BE2C (cell line): Measurements from ENCODE around the gene USP10.

ENCODE experiments used
- DNase-seq: peaks from one replicate; pipeline ENCODE4 v3.0.0-alpha.2; 2020
- H3K27me3 ChIP-seq: fragments of 250-450 bp; sonication (Bioruptor Pico); 2 replicates; pipeline ENCODE4 v1.5.1; 2020; ENCODE audit warnings: mild to moderate bottlenecking
- H3K36me3 ChIP-seq: fragments of 250-450 bp; sonication (Bioruptor Pico); 2 replicates; pipeline ENCODE4 v1.5.1; 2020; ENCODE audit warnings: mild to moderate bottlenecking
- H3K4me1 ChIP-seq: fragments of 250-450 bp; sonication (Bioruptor Pico); 2 replicates; pipeline ENCODE4 v1.5.1; 2020
- H3K4me3 ChIP-seq: 2 replicates; pipeline ENCODE4 v1.5.1; 2011; ENCODE audit warnings: low read depth, low read length
- H3K9me3 ChIP-seq: fragments of 250-450 bp; sonication (Bioruptor Pico); 2 replicates; pipeline ENCODE4 v1.5.1; 2020
- CTCF ChIP-seq: IDR thresholded peaks from 2 replicates; pipeline ENCODE4 v1.5.1; 2012; ENCODE audit warnings: mild to moderate bottlenecking, low read depth, low read length

USP10 gene

GRCh38 chr16:84656649-84657048 lies 43.2 kb upstream of the USP10 start:
- no peak for DNase-seq
- Histone ChIP-seq H3K27me3 (no peaks in the 10 kb centered on the region), H3K4me1 (no peaks in the 10 kb centered on the region), H3K4me3 (no peak overlapping the region), H3K36me3 (peaks cover 3% of the 10 kb centered on the region; the same call in 1 of the 2 replicates), H3K9me3 (no peaks in the 10 kb centered on the region)
- TF ChIP-seq CTCF = no peak

GRCh38 chr16:84657229-84657837 lies 42.5 kb upstream of the USP10 start:
- H3K27me3 ChIP-seq = no peaks in the 10 kb centered on the region
- no peak for DNase-seq
- H3K9me3 ChIP-seq = no peaks in the 10 kb centered on the region
- peaks cover 3% of the 10 kb centered on the region; the same call in 1 of the 2 replicates for H3K36me3 ChIP-seq
- H3K4me1 ChIP-seq = no peaks in the 10 kb centered on the region
- TF ChIP-seq CTCF = no peak
- H3K4me3 ChIP-seq = no peak overlapping the region

- H3K4me3 ChIP-seq = no peak overlapping the region
- no peak for DNase-seq
- no peaks in the 10 kb centered on the region for H3K27me3 ChIP-seq
- no peaks in the 10 kb centered on the region for H3K9me3 ChIP-seq
- H3K4me1 ChIP-seq = no peaks in the 10 kb centered on the region
- H3K36me3 ChIP-seq = peaks cover 3% of the 10 kb centered on the region; the same call in 1 of the 2 replicates
- no peak for TF ChIP-seq CTCF
Measured at GRCh38 chr16:84658690-84659089, 41.1 kb upstream of the USP10 start.

GRCh38 chr16:84659656-84660300 lies 40.0 kb upstream of the USP10 start:
- no peak for DNase-seq
- TF ChIP-seq CTCF = no peak
- Histone ChIP-seq H3K4me1 (no peaks in the 10 kb centered on the region), H3K36me3 (peaks cover 3% of the 10 kb centered on the region; the same call in 1 of the 2 replicates), H3K27me3 (no peaks in the 10 kb centered on the region), H3K4me3 (no peak overlapping the region), H3K9me3 (no peaks in the 10 kb centered on the region)

GRCh38 chr16:84660973-84661372 lies 38.8 kb upstream of the USP10 start:
- peaks cover 3% of the 10 kb centered on the region; the same call in 1 of the 2 replicates for H3K36me3 ChIP-seq
- TF ChIP-seq CTCF = no peak

GRCh38 chr16:84661418-84662060 lies 38.3 kb upstream of the USP10 start:
- H3K4me1 ChIP-seq = no peaks in the 10 kb centered on the region

More at GRCh38 chr16:84660973-84661372, 38.8 kb upstream of the USP10 start:
- H3K4me1 ChIP-seq = no peaks in the 10 kb centered on the region
- no peak for DNase-seq
- H3K9me3 ChIP-seq = no peaks in the 10 kb centered on the region
- H3K27me3 ChIP-seq = no peaks in the 10 kb centered on the region
- H3K4me3 ChIP-seq = no peak overlapping the region

More at GRCh38 chr16:84661418-84662060, 38.3 kb upstream of the USP10 start:
- H3K36me3 ChIP-seq = peaks cover 3% of the 10 kb centered on the region; the same call in 1 of the 2 replicates
- no peaks in the 10 kb centered on the region for H3K9me3 ChIP-seq
- no peak for DNase-seq
- no peak overlapping the region for H3K4me3 ChIP-seq
- no peak for TF ChIP-seq CTCF
- H3K27me3 ChIP-seq = no peaks in the 10 kb centered on the region
